Activated gamma-delta T cell treated with Interleukin-2 at 50 U/mL for 16 hours (primary cell): ENCODE data around the gene UBE2M.
"Not testable (repeated sequence)": the region's sequence is repeated elsewhere in the genome, so short reads cannot be mapped to it uniquely, and the experiment has no call there.

Experiments
- DNase-seq: peaks from one replicate; pipeline ENCODE4 v3.0.0-alpha.2; 2020

UBE2M gene

GRCh38 chr19:58558066-58558622 is at the start of gene UBE2M:
UBE2M (minus strand) TSS chr19:58558611; CDS start chr19:58558381, 230 bp downstream.
- DNase-seq, result peak; percentile 58

- not testable (repeated sequence) for DNase-seq
Measured at GRCh38 chr19:58607213-58607612, 48.8 kb upstream of the UBE2M start.

GRCh38 chr19:58606251-58606896 is 48.0 kb upstream of the UBE2M start:
- not testable (repeated sequence) for DNase-seq

GRCh38 chr19:58586133-58586765 is 27.8 kb upstream of the UBE2M start:
- no peak for DNase-seq

- DNase-seq, result no peak
Measured at GRCh38 chr19:58585442-58586132, 27.2 kb upstream of the UBE2M start.

GRCh38 chr19:58584498-58585441 is 26.4 kb upstream of the UBE2M start:
- DNase-seq, result no peak

- no peak for DNase-seq
Measured at GRCh38 chr19:58582985-58583384, 24.6 kb upstream of the UBE2M start.

- DNase-seq, result peak; percentile 89
Measured at GRCh38 chr19:58581227-58582141, 23.1 kb upstream of the UBE2M start.

- DNase-seq, result no peak
Measured at GRCh38 chr19:58579473-58580142, 21.2 kb upstream of the UBE2M start.

- no peak for DNase-seq
Measured at GRCh38 chr19:58578012-58578925, 19.9 kb upstream of the UBE2M start.

GRCh38 chr19:58577581-58577980 is 19.2 kb upstream of the UBE2M start:
- not testable (repeated sequence) for DNase-seq

- DNase-seq, result peak; percentile 67
Measured at GRCh38 chr19:58575183-58576041, 17.0 kb upstream of the UBE2M start.

- no peak for DNase-seq
Measured at GRCh38 chr19:58573658-58574164, 15.3 kb upstream of the UBE2M start.

- DNase-seq, result peak; percentile 100
Measured at GRCh38 chr19:58572818-58573657, 14.6 kb upstream of the UBE2M start, which contains the start of gene MZF1. MZF1 (minus strand) TSS chr19:58573335; CDS start chr19:58571389, 1,946 bp downstream.

GRCh38 chr19:58572026-58572817 is 13.8 kb upstream of the UBE2M start:
- no peak for DNase-seq

GRCh38 chr19:58571575-58571947 is 13.2 kb upstream of the UBE2M start:
- DNase-seq, result no peak
